ENCODE data around the gene CHRNA4.

- no peak for TF ChIP-seq CTCF (IDR thresholded peaks at IDR 0.05)
- TF ChIP-seq POLR2A (IDR thresholded peaks at IDR 0.05), result no peak
Observed at GRCh38 chr20:63305393-63305792, 55.8 kb downstream of the CHRNA4 start.
